ES-I3 (cell line): Measurements from ENCODE around the gene ELMO1.

Source experiments
- H3K36me3 ChIP-seq: 2 replicates; pipeline ENCODE4 v1.6.1; 2013; ENCODE audit warnings: mild to moderate bottlenecking, low read length, control low read depth, moderate library complexity; ENCODE audit not compliant: insufficient read depth
- H3K4me1 ChIP-seq: 2 replicates; pipeline ENCODE4 v1.6.1; 2013; ENCODE audit warnings: mild to moderate bottlenecking, control low read depth, low read length; ENCODE audit not compliant: insufficient read depth
- H3K9ac ChIP-seq: 2 replicates; pipeline ENCODE4 v1.6.1; 2013; ENCODE audit warnings: low read depth, mild to moderate bottlenecking, low read length, moderate library complexity
- H3K9me3 ChIP-seq: 2 replicates; pipeline ENCODE4 v1.6.1; 2013; ENCODE audit warnings: mild to moderate bottlenecking, low read length, moderate library complexity; ENCODE audit not compliant: control insufficient read depth, insufficient read depth

Gene ELMO1

DNA sequence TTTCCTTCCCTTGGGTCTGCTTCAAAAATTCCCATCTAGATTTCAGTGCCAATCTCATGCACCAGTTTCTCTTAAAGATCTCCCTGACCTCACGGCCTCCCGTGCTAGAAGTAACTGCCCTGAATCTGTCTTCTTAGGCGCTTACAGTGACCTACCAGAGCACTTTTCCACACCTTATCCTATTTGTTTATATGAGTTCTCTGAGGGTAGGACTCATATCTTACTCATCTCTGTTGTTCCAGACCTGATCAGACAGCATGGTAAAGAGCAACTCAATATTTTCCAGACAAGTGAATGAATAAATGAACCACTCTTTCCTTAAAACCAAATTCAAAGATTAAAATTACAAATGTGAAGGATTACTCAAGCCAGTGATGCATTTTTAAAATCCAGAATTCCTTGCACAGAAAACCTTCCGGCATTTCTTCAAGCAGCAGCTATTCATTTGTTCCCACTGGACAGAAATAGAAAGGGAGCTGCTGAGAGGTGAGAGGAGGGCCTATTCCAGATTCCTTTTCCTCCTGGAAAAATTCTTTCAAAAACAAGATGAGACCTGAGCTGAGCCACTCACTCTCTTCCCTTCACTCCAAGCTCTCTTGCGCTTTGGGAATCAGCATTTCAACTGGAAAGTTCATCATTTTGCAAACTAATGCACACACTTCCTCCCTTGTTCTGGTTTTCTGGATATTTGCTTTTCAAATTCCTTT is 94.6 kb downstream of the ELMO1 start:
- no peaks in the 10 kb centered on the region for H3K36me3 ChIP-seq
- peaks cover 21% of the 10 kb centered on the region for H3K4me1 ChIP-seq
- H3K9ac ChIP-seq, result no peak overlapping the region
- no peaks in the 10 kb centered on the region for H3K9me3 ChIP-seq

DNA sequence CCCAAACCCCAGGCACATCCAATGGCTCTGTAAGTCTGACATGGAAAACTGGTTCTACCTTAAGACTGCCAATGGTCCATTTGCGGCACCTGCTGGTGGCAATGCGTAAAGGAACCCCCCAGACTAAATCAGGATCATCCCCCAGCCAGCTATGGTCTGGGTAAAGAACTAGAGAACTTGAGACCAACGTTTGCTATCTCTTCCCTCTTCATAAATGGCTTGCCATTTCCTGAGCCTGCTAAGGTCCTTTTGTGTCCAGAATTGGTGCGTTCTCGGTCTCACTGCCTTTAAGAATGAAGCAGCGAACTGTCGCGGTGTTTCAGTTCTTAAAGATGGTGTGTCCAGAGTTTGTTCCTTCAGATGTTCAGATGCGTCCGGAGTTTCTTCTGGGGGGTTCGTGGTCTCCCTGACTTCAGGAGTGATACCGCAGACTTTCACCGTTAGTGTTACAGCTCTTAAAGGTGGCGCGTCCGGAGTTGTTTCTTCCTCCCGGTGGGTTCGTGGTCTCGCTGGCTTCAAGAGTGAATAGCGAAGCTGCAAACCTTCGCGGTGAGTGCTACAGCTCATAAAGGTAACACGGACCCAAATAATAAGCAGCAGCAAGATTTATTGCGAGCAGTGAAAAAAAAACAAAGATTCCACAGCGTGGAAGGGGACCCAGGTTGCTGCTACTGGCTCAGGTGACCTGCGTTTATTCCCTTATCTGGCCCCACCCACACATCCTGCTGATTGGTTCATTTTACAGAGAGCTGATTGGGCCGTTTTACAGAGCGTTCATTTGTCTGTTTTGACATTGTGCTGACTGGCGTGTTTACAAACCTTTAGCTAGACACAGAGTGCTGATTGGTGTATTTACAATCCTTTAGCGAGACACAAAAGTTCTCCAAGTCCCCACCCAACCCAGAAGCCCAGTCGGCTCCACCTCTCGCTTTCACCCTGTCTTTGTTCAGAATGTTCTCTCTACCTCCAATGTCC is 95.4 kb downstream of the ELMO1 start:
- Histone ChIP-seq H3K9me3 (no peaks in the 10 kb centered on the region), H3K36me3 (no peaks in the 10 kb centered on the region), H3K9ac (no peak overlapping the region), H3K4me1 (peaks cover 21% of the 10 kb centered on the region)

DNA sequence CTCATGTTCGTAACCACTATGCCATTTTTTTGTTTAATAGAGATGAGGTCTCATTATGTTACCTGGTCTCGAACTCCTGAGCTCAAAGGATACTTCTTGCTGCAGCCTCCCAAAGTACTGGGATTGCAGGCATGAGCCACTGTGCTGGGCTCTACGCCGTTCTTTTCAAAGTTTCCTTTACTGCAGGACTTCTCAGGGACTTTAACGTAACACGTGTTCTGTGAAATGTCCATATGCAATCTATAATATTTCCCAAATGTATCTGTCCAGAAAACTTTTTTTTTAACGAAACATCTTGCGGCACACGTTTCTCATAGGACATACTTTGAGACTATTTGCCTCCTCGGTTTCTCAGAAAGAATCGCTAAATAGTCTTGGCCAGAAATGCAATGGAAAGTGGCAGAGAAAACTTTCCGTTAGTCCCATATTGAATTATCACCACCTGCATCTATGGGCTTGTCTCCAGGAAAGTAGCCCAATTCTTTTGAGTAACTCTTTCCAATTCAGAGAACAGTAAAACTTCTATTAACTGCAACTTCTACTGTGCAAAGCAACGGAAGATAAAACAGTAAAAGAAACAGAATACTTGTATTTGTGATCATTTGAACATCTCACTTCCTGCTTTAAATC is 96.3 kb downstream of the ELMO1 start:
- no peaks in the 10 kb centered on the region for H3K36me3 ChIP-seq
- no peaks in the 10 kb centered on the region for H3K9me3 ChIP-seq
- no peak overlapping the region for H3K9ac ChIP-seq
- H3K4me1 ChIP-seq, result peaks cover 21% of the 10 kb centered on the region

DNA sequence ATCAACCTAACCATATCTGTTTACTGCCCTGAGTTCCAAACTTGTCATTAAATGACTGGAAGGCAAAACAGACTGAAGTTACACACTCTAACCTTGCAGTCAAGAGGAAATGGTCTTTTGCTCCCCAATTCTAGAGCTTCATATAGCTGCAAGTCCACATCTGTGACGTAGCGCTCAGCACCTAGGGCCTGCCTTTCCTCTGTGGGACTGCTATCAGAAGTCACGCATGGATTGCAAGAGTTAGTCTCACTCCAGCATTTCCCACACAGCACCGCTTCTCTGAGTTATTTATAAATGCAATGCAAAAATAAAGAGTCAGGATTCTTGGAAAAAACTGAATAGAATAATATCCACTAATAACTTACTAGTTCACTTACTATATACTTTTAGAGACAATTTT is 96.9 kb downstream of the ELMO1 start:
- no peaks in the 10 kb centered on the region for H3K9me3 ChIP-seq

DNA sequence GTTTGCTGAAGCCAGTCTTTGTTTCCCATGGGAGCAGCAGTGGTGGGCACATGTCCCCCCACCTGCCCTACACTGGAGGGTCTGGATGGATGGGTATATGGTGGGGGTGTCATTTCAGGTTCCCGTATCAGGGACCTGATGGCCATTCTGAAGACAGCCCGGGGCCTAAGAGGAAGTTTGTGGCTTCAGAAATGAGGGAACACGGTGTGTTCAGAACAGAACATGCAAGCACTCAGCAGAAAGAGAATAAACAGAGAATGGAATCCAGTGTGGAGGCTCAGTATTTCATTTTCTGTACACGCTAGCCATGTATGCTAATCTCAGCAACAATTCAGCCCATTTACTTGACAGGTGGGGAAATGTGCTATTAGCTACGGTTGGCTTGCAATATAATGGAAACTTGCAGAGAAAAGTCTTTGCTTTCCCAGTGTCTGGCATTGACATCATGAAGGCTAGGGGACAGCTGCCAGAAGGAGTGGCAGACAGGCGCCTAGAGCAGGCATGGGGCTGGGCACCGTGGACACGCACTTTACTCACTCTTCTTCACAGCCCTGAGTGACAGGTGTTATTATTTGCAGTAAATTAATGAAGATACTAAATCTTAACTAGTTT is 98.6 kb downstream of the ELMO1 start:
- peaks cover 13% of the 10 kb centered on the region; the same call in 1 of the 2 replicates for H3K4me1 ChIP-seq
- no peaks in the 10 kb centered on the region for H3K9me3 ChIP-seq
- no peaks in the 10 kb centered on the region for H3K36me3 ChIP-seq
- no peak overlapping the region for H3K9ac ChIP-seq

More for the DNA sequence above, 96.9 kb downstream of the ELMO1 start:
- Histone ChIP-seq H3K4me1 (peaks cover 21% of the 10 kb centered on the region), H3K9ac (no peak overlapping the region), H3K36me3 (no peaks in the 10 kb centered on the region)

DNA sequence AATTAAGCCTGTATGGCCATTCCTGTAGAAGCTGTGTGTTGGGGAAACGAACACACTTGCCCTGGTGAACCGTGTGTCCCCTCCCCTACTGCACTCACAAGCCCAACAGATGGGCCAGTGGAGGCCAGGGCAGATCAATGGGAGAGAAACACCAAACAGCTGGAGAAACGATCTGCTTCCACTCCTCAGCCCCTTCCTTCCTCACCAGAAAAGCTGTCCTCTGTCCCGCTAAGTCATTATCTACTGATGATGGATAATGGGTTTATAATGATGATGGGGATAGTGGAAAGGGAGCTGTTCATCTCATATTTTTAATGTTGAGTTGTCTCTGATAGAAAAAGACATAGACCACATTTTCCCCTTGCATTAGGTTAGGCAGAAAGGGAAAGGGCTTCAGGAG is 99.7 kb downstream of the ELMO1 start:
- Histone ChIP-seq H3K9ac (no peak overlapping the region), H3K4me1 (peaks cover 5% of the 10 kb centered on the region; the same call in 1 of the 2 replicates), H3K36me3 (no peaks in the 10 kb centered on the region), H3K9me3 (no peaks in the 10 kb centered on the region)

DNA sequence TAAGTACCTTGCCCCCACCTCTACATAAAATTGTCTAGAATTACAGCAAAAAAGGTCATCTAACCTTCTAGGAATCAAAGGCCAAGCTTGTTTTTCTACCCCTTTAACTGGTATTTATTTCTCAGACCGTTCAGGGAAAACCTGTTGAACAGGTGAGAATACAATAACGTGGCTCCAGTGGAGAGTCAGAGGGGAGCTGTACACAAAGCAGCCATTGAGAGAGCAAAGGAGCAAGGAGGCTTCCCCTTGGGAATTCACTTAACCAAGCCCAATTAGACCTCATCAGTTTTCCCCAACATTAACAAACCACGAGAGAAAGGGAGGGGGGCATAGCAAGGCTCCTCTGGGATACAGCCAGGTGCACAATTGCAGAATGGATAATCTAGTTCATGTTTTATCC is 101.9 kb downstream of the ELMO1 start:
- H3K9ac ChIP-seq, result no peak overlapping the region
- H3K9me3 ChIP-seq, result no peaks in the 10 kb centered on the region
- no peaks in the 10 kb centered on the region for H3K4me1 ChIP-seq
- H3K36me3 ChIP-seq, result no peaks in the 10 kb centered on the region

DNA sequence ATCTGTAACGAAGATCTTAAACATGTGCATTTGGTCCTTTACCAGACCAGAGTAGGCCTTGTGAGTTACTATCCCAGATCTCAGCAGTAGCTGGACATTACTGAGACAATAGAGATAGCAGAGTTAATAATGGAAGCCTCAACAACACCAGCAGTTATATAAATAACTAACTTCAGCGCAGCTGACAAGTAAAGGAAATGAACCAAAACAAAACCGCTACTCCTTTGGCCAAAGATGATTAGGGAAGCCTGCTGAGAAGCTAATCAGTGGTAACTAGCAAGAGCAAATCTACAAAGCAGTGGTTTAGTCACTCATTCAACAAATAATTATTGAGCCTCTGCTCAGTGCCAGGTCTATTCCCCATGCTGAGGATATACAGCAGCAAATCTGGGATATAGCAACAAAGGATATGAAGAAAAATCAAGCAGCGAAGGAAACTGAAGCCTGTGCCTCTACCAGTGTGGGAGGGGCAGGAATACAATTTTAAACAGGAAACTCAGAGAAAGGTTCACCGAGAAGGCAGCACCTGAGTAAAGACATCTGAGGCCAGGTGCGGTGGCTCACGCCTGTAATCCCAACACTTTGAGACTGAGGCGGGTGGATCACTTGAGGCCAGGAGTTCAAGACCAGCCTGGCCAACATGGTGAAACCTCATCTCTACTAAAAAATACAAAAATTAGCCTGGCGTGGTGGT is 103.6 kb downstream of the ELMO1 start:
- no peak overlapping the region for H3K9ac ChIP-seq
- no peaks in the 10 kb centered on the region for H3K36me3 ChIP-seq
- no peaks in the 10 kb centered on the region for H3K4me1 ChIP-seq
- no peaks in the 10 kb centered on the region for H3K9me3 ChIP-seq

DNA sequence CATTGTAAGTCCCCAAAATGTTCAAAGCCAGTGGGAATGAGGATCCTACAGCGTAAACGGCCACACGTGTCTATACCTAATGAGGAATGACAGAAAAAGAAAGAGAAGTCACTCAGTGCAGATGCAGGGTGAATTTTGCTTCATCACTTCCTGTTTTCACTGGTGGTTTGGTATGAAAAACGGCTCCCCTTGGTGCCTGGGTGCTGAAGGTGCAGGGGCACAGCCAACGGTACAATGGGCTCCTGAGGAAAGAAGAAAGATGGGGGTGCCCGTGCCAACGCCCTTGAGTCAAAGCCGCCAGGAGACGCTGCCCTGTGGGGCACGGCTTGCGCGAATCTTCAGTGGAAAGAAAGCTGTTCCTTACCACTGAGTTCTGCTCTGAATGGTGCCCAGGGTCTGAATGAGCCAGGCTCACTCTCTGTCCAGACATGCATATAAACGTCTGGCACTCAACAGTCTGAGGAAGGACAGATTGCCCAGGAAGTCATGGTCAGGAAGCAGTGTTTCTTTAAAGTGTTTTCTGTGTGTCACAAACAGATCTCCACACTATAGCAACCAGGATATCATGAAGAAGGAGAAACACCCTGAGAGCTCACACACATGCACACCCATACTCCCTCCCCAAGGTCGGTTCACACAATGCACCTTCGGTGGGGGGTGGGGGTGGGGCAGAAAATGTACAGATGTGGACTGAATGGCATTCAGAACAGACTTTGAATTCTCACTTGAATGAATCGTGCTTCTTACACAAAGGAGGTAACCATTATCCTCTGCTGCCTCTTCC is 105.8 kb downstream of the ELMO1 start:
- no peaks in the 10 kb centered on the region for H3K4me1 ChIP-seq
- H3K36me3 ChIP-seq, result no peaks in the 10 kb centered on the region
- no peak overlapping the region for H3K9ac ChIP-seq
- no peaks in the 10 kb centered on the region for H3K9me3 ChIP-seq

DNA sequence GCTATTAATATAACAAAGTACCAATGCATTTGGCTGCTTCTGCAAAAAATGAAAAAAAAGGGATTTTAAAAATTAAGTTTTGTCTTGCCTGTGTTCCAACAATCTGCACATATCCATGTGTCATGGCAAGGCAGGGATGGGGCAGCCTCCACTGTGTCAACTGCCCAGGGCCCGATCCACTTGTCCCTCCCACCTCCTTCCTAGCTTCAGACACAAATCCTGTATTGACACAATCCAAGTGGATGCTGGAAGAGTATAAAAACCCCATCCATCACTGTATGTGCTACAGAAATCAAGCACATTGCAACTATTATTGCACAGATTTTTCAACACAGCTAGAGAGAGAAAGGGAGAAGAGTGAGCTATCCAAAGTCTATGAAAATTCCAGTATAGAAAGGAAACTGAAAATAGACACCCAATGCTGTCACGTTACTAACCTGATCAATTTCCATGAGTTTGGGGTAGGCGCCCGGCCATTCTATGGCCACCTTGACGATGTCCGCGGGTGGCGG is 106.4 kb downstream of the ELMO1 start:
- no peaks in the 10 kb centered on the region for H3K9me3 ChIP-seq
- H3K9ac ChIP-seq, result no peak overlapping the region
- no peaks in the 10 kb centered on the region for H3K36me3 ChIP-seq
- no peaks in the 10 kb centered on the region for H3K4me1 ChIP-seq

DNA sequence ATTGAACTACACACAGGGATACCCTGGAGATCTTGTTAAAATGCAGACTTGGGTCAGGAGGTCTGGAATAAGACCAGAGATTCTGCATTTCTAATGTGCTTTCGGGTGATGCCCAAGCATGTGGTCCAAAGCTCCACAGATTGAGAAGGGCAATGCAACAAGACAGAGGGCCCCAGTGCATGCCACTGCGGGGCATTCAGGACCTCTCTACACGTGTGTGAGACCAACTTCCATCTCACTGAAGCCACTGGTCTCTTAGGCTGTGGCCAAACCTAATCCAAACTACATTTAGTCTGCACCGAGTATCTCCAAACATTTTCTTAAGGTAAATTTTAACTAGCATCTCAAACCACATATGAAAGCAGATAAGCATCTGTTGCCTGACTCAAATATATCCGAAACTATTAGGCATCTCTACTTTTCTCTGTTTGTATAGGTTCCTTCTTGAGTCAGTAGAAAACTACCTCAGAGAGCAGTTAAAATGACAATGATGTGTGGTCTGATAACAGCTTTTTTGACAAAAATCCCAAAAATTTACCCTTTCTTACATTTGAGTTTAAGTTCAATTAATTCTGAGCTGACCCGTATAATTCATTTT is 107.5 kb downstream of the ELMO1 start:
- Histone ChIP-seq H3K9ac (no peak overlapping the region), H3K36me3 (no peaks in the 10 kb centered on the region), H3K9me3 (no peaks in the 10 kb centered on the region), H3K4me1 (no peaks in the 10 kb centered on the region)

DNA sequence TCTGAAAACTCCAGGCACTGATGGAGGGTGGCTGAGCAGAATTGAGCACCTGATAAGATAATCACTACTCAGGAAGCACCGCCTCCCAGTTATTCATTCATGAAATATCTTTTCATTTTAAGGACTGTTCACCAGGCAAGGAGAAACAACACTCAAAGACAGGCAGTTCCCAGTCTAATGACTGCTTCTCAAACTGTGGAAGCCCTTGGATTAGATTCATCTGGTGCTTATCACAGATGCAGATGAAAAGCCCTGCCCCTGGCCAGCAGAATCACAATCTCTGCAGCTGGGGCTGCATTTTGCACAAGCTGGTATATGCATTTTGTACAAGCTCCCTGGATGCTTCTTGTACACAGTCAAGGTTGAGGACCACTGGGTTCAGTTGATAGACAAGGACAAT is 109.7 kb downstream of the ELMO1 start:
- Histone ChIP-seq H3K36me3 (no peaks in the 10 kb centered on the region), H3K4me1 (no peaks in the 10 kb centered on the region), H3K9ac (no peak overlapping the region)

DNA sequence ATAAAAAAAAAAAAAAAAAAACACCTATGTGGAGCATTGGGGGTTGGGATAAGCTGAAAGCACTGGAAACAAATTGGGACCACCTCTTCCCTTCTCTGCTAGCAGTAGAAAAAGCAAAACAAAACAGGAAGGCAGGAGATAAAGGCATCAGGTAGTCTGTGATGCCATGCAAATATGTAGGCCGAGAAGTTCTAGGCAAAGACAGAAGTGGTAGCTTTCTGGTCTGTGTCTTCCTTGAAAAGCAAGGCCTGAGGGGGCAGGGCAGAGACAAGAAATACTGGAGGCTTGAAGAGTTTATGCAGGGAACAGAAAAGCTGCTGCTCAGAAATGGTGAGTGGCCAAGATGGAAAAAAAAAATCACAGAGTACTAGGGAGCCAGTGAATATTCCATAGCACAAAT is 111.1 kb downstream of the ELMO1 start:
- peaks cover 7% of the 10 kb centered on the region for H3K4me1 ChIP-seq

More for the DNA sequence above, 109.7 kb downstream of the ELMO1 start:
- H3K9me3 ChIP-seq, result no peaks in the 10 kb centered on the region

More for the DNA sequence above, 111.1 kb downstream of the ELMO1 start:
- Histone ChIP-seq H3K36me3 (no peaks in the 10 kb centered on the region), H3K9me3 (no peaks in the 10 kb centered on the region), H3K9ac (no peak overlapping the region)
